HFF-Myc (cell line): Measurements from ENCODE around the gene PCDHGA12.
A peak's percentile ranks its signal among the peaks of the same experiment; 100 is the strongest.
"Not testable (repeated sequence)": the region's sequence is repeated elsewhere in the genome, so short reads cannot be mapped to it uniquely, and the experiment has no call there.

ENCODE experiments used
- DNase-seq: peaks from one replicate; pipeline ENCODE4 v3.0.0-alpha.2; 2011; ENCODE audit warnings: low read depth; ENCODE audit errors: extremely low read depth
- H3K4me3 ChIP-seq: replicated peaks from 2 replicates; pipeline ENCODE4 v1.5.1; 2011; ENCODE audit warnings: low read depth, mild to moderate bottlenecking, control low read depth, low read length
- TF ChIP-seq, protein P1 (sequence below): IDR thresholded peaks from 2 replicates; pipeline ENCODE4 v1.5.1; 2012; ENCODE audit warnings: mild to moderate bottlenecking, low read depth, low read length, control low read depth; ENCODE audit errors: missing control alignments

PCDHGA12 gene

DNA sequence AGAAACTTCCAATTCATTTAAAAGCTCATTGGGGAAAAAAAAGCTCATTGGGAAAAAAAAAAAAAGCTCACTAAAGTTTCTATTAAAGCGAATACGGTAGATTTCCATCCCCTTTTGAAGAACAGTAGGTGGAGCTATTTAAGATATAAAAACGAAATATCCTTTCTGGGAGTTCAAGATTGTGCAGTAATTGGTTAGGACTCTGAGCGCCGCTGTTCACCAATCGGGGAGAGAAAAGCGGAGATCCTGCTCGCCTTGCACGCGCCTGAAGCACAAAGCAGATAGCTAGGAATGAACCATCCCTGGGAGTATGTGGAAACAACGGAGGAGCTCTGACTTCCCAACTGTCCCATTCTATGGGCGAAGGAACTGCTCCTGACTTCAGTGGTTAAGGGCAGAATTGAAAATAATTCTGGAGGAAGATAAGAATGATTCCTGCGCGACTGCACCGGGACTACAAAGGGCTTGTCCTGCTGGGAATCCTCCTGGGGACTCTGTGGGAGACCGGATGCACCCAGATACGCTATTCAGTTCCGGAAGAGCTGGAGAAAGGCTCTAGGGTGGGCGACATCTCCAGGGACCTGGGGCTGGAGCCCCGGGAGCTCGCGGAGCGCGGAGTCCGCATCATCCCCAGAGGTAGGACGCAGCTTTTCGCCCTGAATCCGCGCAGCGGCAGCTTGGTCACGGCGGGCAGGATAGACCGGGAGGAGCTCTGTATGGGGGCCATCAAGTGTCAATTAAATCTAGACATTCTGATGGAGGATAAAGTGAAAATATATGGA lies at the start of gene PCDHGA12:
Gene PCDHGA12, plus strand, starts transcription at position 176 of the 782 bp plus-strand sequence. Its CDS starts 253 bp downstream, at position 429.
- TF ChIP-seq, protein P1, sequence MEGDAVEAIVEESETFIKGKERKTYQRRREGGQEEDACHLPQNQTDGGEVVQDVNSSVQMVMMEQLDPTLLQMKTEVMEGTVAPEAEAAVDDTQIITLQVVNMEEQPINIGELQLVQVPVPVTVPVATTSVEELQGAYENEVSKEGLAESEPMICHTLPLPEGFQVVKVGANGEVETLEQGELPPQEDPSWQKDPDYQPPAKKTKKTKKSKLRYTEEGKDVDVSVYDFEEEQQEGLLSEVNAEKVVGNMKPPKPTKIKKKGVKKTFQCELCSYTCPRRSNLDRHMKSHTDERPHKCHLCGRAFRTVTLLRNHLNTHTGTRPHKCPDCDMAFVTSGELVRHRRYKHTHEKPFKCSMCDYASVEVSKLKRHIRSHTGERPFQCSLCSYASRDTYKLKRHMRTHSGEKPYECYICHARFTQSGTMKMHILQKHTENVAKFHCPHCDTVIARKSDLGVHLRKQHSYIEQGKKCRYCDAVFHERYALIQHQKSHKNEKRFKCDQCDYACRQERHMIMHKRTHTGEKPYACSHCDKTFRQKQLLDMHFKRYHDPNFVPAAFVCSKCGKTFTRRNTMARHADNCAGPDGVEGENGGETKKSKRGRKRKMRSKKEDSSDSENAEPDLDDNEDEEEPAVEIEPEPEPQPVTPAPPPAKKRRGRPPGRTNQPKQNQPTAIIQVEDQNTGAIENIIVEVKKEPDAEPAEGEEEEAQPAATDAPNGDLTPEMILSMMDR, result peak; percentile 49
- DNase-seq, result peak; percentile 65
- peak within 1 kb of the TSS; percentile 26 for H3K4me3 ChIP-seq

GRCh38 chr5:141382469-141383294 lies 47.6 kb upstream of the PCDHGA12 start, which contains the start of gene PCDHGA7:
TSS of gene PCDHGA7 (plus strand) at chr5:141382742. CDS start at chr5:141382900, 158 bp downstream.
- H3K4me3 ChIP-seq, result peak within 1 kb of the TSS; percentile 51
- DNase-seq, result no peak
- TF ChIP-seq, protein P1, result peak; percentile 47

- TF ChIP-seq, protein P1, result no peak
- peak overlapping the region; percentile 51 for H3K4me3 ChIP-seq
These were observed 47.0 kb upstream of the PCDHGA12 start for GRCh38 chr5:141383345-141383744.

GRCh38 chr5:141384471-141385267 lies 45.6 kb upstream of the PCDHGA12 start:
- no peak for DNase-seq
- no peak overlapping the region for H3K4me3 ChIP-seq
- TF ChIP-seq, protein P1, result no peak

More at GRCh38 chr5:141383345-141383744, 47.0 kb upstream of the PCDHGA12 start:
- no peak for DNase-seq

GRCh38 chr5:141387557-141388311 lies 42.6 kb upstream of the PCDHGA12 start, which contains the start of gene PCDHGB4:
TSS of gene PCDHGB4 (plus strand) at chr5:141387698. CDS start at chr5:141387885, 187 bp downstream.
- not testable (repeated sequence) for DNase-seq
- H3K4me3 ChIP-seq, result peak within 1 kb of the TSS; percentile 25; the same call in 1 of the 2 replicates
- TF ChIP-seq, protein P1, result peak; percentile 41
